Measurements from ENCODE around the gene MN1.

DNA sequence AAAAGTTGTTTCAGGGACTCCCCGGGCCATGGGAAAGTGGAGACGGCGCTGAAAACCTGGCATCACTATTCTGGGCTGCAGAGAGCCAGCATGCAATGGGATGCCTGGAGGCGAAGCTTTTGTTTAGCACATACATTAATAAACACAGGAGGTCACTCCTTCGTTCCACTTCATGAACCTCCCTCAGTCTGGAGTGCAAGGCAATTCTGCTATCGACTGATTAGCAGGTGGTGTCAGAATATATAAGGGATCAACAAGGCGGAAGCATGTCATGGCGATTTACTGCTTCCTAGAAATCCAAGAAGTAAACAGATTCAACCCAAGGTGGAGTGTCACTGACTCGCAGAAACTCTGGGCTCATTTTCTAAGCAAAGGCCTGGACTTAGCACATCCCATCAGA, 45.4 kb upstream of the MN1 start:
- TF ChIP-seq POLR2A (IDR thresholded peaks at IDR 0.05) = no peak
- no peak for TF ChIP-seq CTCF (IDR thresholded peaks at IDR 0.05)
